GM12878 (cell line): ENCODE results near the gene ZSCAN23. TPM values are rescaled to one million over a fixed set of nuclear protein-coding genes. Genes with fewer than 3 reads are reported as not detected.

Experiments used
- ATAC-seq: fragments of 200-7000 bp; cut with Tn5 transposase; 3 replicates; pipeline ENCODE4 v1.9.1; 2020; ENCODE audit warnings: mild to moderate bottlenecking, moderate library complexity
- BruUV-seq: library from RNA; stranded (reverse); fragments of 400-500 nt; replicated peaks from 2 replicates; lab custom pipeline; 2021; lab: Mats Ljungman, UMichigan
- CTCF ChIA-PET: fragments of 300-600 bp; sonication (Branson Sonifier 250); formaldehyde crosslinking; extraction: SDS; loops from one replicate; lab custom pipeline; 2021; ENCODE audit warnings: inconsistent platforms; lab: Yijun Ruan, JAX
- POLR2A ChIA-PET: fragments of 350-600 bp; formaldehyde crosslinking; extraction: SDS; loops from one replicate; lab custom pipeline; 2021; ENCODE audit warnings: inconsistent platforms; lab: Charles Lee
- RAD21 ChIA-PET: fragments of 300-600 bp; sonication (Branson Sonifier 250); formaldehyde crosslinking; loops from one replicate; lab custom pipeline; 2023; ENCODE audit warnings: antibody characterized with exemption; ENCODE audit not compliant: unreplicated experiment; lab: Charles Lee
- SMC1A ChIA-PET: fragments of 300-600 bp; sonication (Branson Sonifier 250); formaldehyde crosslinking; loops from one replicate; lab custom pipeline; 2023; ENCODE audit not compliant: unreplicated experiment, uncharacterized antibody; lab: Charles Lee
- DNase-seq: peaks from one replicate; pipeline ENCODE4 v3.0.0-alpha.2; 2011; ENCODE audit warnings: low read depth, low spot score
- FAIRE-seq: peaks from 3 replicates; lab custom pipeline; 2011; peaks lifted over from hg19 to GRCh38; lab: Jason Lieb, UNC
- H2AFZ ChIP-seq: 2 replicates; pipeline ENCODE4 v1.6.0; 2011; ENCODE audit warnings: low read depth, low read length, control low read depth; ENCODE audit not compliant: control insufficient read depth
- H3K27ac ChIP-seq: 2 replicates; pipeline ENCODE4 v1.5.1; 2011; ENCODE audit warnings: control low read depth; ENCODE audit not compliant: control insufficient read depth, insufficient read depth
- H3K27me3 ChIP-seq, 2 experiments: replicated peaks in 1 of 2; 2 replicates each; pipeline versions ENCODE4 v1.6.0 to v1.6.1; 2011; ENCODE audit warnings: low read length in 1 of 2; ENCODE audit not compliant: control insufficient read depth in 2 of 2, insufficient read depth in 2 of 2
- H3K36me3 ChIP-seq, 2 experiments: 2 replicates each; pipeline ENCODE4 v1.5.1; 2011; ENCODE audit warnings: low read length in 1 of 2; ENCODE audit not compliant: control insufficient read depth in 2 of 2, insufficient read depth in 2 of 2
- H3K4me1 ChIP-seq: 2 replicates; pipeline ENCODE4 v1.6.1; 2011; ENCODE audit warnings: mild to moderate bottlenecking, low read length, moderate library complexity, mixed read lengths; ENCODE audit not compliant: control insufficient read depth, insufficient read depth
- H3K4me2 ChIP-seq: 2 replicates; pipeline ENCODE4 v1.6.0; 2011; ENCODE audit warnings: control low read depth; ENCODE audit not compliant: control insufficient read depth, insufficient read depth
- H3K4me3 ChIP-seq: fragments of 200-600 bp; sonication (generic); 2 replicates; pipeline ENCODE4 v1.5.1; 2016
- H3K79me2 ChIP-seq: 2 replicates; pipeline ENCODE4 v1.6.0; 2011; ENCODE audit warnings: low read length; ENCODE audit not compliant: control insufficient read depth, insufficient read depth
- H3K9ac ChIP-seq: 2 replicates; pipeline ENCODE4 v1.8.0; 2011; ENCODE audit warnings: low read length, control low read depth, mixed read lengths; ENCODE audit not compliant: control insufficient read depth, insufficient read depth
- H3K9me3 ChIP-seq: replicated peaks from 3 replicates; pipeline ENCODE4 v1.5.1; 2011; ENCODE audit warnings: mild to moderate bottlenecking, low read length; ENCODE audit not compliant: control insufficient read depth, insufficient read depth
- H4K20me1 ChIP-seq: 2 replicates; pipeline ENCODE4 v1.6.0; 2011; ENCODE audit not compliant: control insufficient read depth, insufficient read depth
- BRCA1 ChIP-seq: IDR thresholded peaks from 2 replicates; pipeline ENCODE4 v1.6.1; 2011; ENCODE audit warnings: low read depth, low read length, improper control_type of control experiment
- DPF2 ChIP-seq: fragments of 450-650 bp; IDR thresholded peaks from 2 replicates; pipeline ENCODE4 v1.6.1; 2017; ENCODE audit warnings: mild to moderate bottlenecking
- GATAD2B ChIP-seq: fragments of 450-650 bp; conservative IDR thresholded peaks from 2 replicates; pipeline ENCODE4 v1.6.1; 2017; ENCODE audit warnings: low read depth, mild to moderate bottlenecking, moderate library complexity
- HDAC2 ChIP-seq: fragments of 200-600 bp; sonication (generic); IDR thresholded peaks from 2 replicates; pipeline ENCODE4 v1.6.1; 2017
- NR2C1 ChIP-seq: fragments of 450-650 bp; IDR thresholded peaks from 2 replicates; pipeline ENCODE4 v1.6.1; 2017; ENCODE audit warnings: antibody characterized with exemption, mild to moderate bottlenecking, moderate library complexity
- NR2F1 ChIP-seq: fragments of 450-650 bp; conservative IDR thresholded peaks from 2 replicates; pipeline ENCODE4 v1.6.1; 2017; ENCODE audit warnings: mild to moderate bottlenecking
- PML ChIP-seq: IDR thresholded peaks from 2 replicates; pipeline ENCODE4 v1.6.1; 2012; ENCODE audit warnings: low read length, inconsistent platforms
- REST ChIP-seq: IDR thresholded peaks from 2 replicates; pipeline ENCODE4 v1.6.1; 2012; ENCODE audit warnings: mild to moderate bottlenecking, low read depth, low read length
- RFX5 ChIP-seq: IDR thresholded peaks from 2 replicates; pipeline ENCODE4 v1.6.1; 2011; ENCODE audit warnings: low read depth, low read length, improper control_type of control experiment
- TCF12 ChIP-seq: IDR thresholded peaks from 2 replicates; pipeline ENCODE4 v1.6.1; 2011; ENCODE audit warnings: low read depth, mild to moderate bottlenecking, low read length
- WGBS: methylation state at CpG from one replicate; pipeline ENCODE4 v1.1.6; 2016; ENCODE audit warnings: low lambda C conversion rate; ENCODE audit not compliant: insufficient replicate concordance, insufficient coverage; ENCODE audit errors: missing lambda C conversion rate; 5-methylcytosine and 5-hydroxymethylcytosine counted together
- in situ Hi-C: fragments of 300-500 bp; cut with MboI; formaldehyde crosslinking; loops from 9 replicates; pipeline ENCODE4 v1.14.3; 2018; ENCODE audit warnings: mixed read lengths
- intact Hi-C: fragments of 100-400 bp; cut with micrococcal nuclease; formaldehyde crosslinking; loops from one replicate; pipeline ENCODE4 v1.14.2; 2022; ENCODE audit not compliant: unreplicated experiment
- polyA plus RNA-seq, 11 experiments: library from polyadenylated mRNA; depleted of rRNA in 4 of 11; unstranded in 6 of 11; stranded (reverse) in 5 of 11; fragments of >200 nt; fragmentation: Nextera tagmentation in 4 of 11; fragmentation: Illumina TruSeq in 1 of 11; extraction: Ambion mirVana in 4 of 11; extraction: Trizol in 1 of 11; gene quantifications; 1 replicate in 1 of 11; 2 replicates in 10 of 11; pipeline versions ENCODE4 v1.2.1 to v1.2.3, GENCODE V29; 2011 to 2016; ENCODE audit warnings: inconsistent platforms in 2 of 11, missing spikeins in 2 of 11, low read depth in 1 of 11
- total RNA-seq, 4 experiments: library from RNA; depleted of rRNA in 3 of 4; stranded (reverse); fragments of >200 nt in 3 of 4; fragmentation: Illumina TruSeq in 1 of 4; extraction: Trizol in 1 of 4; gene quantifications; 2 replicates each; pipeline versions ENCODE4 v1.2.1 to v1.2.3, GENCODE V29; 2013 to 2021
- TF ChIP-seq, protein P1 (sequence below): IDR thresholded peaks from 2 replicates; pipeline ENCODE4 v1.6.1; 2012; ENCODE audit warnings: low read depth, low read length, improper control_type of control experiment
- TF ChIP-seq, protein P2 (sequence below): fragments of 450-650 bp; IDR thresholded peaks from 2 replicates; pipeline ENCODE4 v1.6.1; 2016; ENCODE audit warnings: mild to moderate bottlenecking

Gene ZSCAN23
- total and polyA plus RNA-seq, 10 of the 15 experiments (the other 5 are each of a cell fraction or from before 2014, with no cell fraction given), result 0.04 to 2.3 (median 0.84) TPM

- H3K27ac ChIP-seq, result no peak overlapping the region
- H3K36me3 ChIP-seq, result no peaks in the 10 kb centered on the region
- FAIRE-seq, result no peak
- ChIA-PET RAD21 (no interaction called here), POLR2A (no interaction called here), SMC1A (interaction anchor here (1.3 kb wide), 1 partner anchor 20 kb away, joined by 3 read pairs; no protein-coding TSS in a partner anchor), CTCF (no interaction called here)
- H3K9me3 ChIP-seq, result no peaks in the 10 kb centered on the region; the same call in 2 of the 3 replicates
- no peaks in the 10 kb centered on the region for H3K79me2 ChIP-seq
- no peaks in the 10 kb centered on the region for H4K20me1 ChIP-seq
- no peak overlapping the region for H3K4me3 ChIP-seq
- in situ Hi-C loops, result no loop called here
- ATAC-seq, result no peak
- BruUV-seq, result no TSS peak
- no peak overlapping the region for H3K4me2 ChIP-seq
- no peak overlapping the region for H3K9ac ChIP-seq
- no peaks in the 10 kb centered on the region for H3K27me3 ChIP-seq
- intact Hi-C loops, result no loop called here
- TF ChIP-seq GATAD2B (no peak), HDAC2 (no peak), BRCA1 (no peak), TCF12 (no peak), DPF2 (no peak), RFX5 (no peak)
- TF ChIP-seq, protein P1, sequence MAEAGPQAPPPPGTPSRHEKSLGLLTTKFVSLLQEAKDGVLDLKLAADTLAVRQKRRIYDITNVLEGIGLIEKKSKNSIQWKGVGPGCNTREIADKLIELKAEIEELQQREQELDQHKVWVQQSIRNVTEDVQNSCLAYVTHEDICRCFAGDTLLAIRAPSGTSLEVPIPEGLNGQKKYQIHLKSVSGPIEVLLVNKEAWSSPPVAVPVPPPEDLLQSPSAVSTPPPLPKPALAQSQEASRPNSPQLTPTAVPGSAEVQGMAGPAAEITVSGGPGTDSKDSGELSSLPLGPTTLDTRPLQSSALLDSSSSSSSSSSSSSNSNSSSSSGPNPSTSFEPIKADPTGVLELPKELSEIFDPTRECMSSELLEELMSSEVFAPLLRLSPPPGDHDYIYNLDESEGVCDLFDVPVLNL, result no peak
- DNase-seq, result no peak
- H3K4me1 ChIP-seq, result no peaks in the 10 kb centered on the region
- no peak overlapping the region for H2AFZ ChIP-seq
These were observed 29.6 kb downstream of the ZSCAN23 start for GRCh38 chr6:28413681-28414080.

- WGBS, result 100% methylated on average over 2 of the region's 2 CpGs
- no peak overlapping the region for H2AFZ ChIP-seq
- no peaks in the 10 kb centered on the region for H4K20me1 ChIP-seq
- no peak overlapping the region for H3K4me3 ChIP-seq
- DNase-seq, result no peak
- no peak for ATAC-seq
- no peaks in the 10 kb centered on the region for H3K27me3 ChIP-seq
- ChIA-PET CTCF (no interaction called here), POLR2A (interaction anchor here (0.7 kb wide), 1 partner anchor 14 kb away, joined by 3 read pairs; no protein-coding TSS in a partner anchor), RAD21 (no interaction called here), SMC1A (no interaction called here)
- no peak overlapping the region for H3K9ac ChIP-seq
- no peaks in the 10 kb centered on the region for H3K79me2 ChIP-seq
- intact Hi-C loops (no loop called here), in situ Hi-C loops (no loop called here)
- H3K4me2 ChIP-seq, result no peak overlapping the region
- FAIRE-seq, result no peak
- H3K9me3 ChIP-seq, result no peaks in the 10 kb centered on the region; the same call in 2 of the 3 replicates
- BruUV-seq, result no TSS peak
- H3K27ac ChIP-seq, result no peak overlapping the region
- H3K4me1 ChIP-seq, result no peaks in the 10 kb centered on the region
- no peaks in the 10 kb centered on the region for H3K36me3 ChIP-seq
- TF ChIP-seq GATAD2B (no peak), PML (no peak), NR2C1 (no peak), NR2F1 (no peak), REST (no peak)
- TF ChIP-seq, protein P2, sequence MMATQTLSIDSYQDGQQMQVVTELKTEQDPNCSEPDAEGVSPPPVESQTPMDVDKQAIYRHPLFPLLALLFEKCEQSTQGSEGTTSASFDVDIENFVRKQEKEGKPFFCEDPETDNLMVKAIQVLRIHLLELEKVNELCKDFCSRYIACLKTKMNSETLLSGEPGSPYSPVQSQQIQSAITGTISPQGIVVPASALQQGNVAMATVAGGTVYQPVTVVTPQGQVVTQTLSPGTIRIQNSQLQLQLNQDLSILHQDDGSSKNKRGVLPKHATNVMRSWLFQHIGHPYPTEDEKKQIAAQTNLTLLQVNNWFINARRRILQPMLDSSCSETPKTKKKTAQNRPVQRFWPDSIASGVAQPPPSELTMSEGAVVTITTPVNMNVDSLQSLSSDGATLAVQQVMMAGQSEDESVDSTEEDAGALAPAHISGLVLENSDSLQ, result no peak
These were observed 32.5 kb downstream of the ZSCAN23 start for GRCh38 chr6:28410767-28411166.
